ENCODE results near the gene MAP3K14.
"Not testable (repeated sequence)": the region's sequence is repeated elsewhere in the genome, so short reads cannot be mapped to it uniquely, and the experiment has no call there.

Gene MAP3K14

DNA sequence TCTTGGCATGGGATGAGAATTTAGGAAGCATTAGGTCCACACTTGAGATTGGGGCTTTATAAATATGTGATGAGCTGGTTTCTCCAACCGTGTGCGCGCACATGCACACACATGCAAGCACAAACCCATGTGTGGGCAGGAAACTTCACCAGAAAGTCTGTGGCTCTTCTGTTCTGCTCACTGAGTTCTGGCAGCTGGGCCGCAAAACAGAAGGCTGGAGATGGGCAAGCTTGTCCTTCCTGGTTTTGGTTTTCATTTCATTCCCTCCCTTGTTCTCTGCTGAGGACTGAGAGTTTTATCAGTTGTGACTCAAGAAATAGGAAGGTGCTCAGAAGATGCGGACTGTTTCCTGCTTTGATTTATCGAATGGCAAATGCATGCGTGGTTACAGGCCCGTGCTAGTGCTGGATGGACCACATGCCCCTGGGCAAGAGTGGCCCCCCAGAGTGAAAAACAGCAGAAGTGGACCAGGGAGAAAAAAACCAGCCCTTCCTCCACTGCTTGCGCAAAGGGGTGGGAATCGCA lies 14.1 kb downstream of the MAP3K14 start:
- no peak overlapping the region for H3K4me3 ChIP-seq (ENCODE audit: low read depth, low read length)
- peak; percentile 73 for DNase-seq (ENCODE audit: low read depth, low spot score)
- TF ChIP-seq, protein P1, sequence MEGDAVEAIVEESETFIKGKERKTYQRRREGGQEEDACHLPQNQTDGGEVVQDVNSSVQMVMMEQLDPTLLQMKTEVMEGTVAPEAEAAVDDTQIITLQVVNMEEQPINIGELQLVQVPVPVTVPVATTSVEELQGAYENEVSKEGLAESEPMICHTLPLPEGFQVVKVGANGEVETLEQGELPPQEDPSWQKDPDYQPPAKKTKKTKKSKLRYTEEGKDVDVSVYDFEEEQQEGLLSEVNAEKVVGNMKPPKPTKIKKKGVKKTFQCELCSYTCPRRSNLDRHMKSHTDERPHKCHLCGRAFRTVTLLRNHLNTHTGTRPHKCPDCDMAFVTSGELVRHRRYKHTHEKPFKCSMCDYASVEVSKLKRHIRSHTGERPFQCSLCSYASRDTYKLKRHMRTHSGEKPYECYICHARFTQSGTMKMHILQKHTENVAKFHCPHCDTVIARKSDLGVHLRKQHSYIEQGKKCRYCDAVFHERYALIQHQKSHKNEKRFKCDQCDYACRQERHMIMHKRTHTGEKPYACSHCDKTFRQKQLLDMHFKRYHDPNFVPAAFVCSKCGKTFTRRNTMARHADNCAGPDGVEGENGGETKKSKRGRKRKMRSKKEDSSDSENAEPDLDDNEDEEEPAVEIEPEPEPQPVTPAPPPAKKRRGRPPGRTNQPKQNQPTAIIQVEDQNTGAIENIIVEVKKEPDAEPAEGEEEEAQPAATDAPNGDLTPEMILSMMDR (IDR thresholded peaks at IDR 0.05; ENCODE audit: low read depth, low read length): no peak
- in situ Hi-C loops (cut with HindIII; ENCODE audit: low sequenced_read_pairs): no loop called here

DNA sequence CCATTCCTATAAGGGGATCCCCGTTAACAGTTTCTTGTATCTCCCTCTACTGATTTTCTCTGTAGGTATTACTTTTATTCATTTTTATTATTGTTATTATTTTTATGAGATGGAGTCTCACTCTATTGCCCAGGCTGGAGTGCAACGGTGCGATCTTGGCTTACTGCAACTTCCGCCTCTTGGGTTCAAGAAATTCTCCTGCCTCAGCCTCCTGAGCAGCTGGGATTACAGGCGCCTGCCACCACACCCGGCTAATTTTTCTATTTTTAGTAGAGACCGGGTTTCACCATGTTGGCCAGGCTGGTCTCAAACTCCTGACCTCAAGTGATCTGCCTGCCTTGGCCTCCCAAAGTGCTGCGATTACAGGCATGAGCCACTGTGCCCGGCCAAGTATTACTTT lies 14.6 kb downstream of the MAP3K14 start:
- H3K4me3 ChIP-seq (ENCODE audit: low read depth, low read length); in situ Hi-C loops (cut with HindIII; ENCODE audit: low sequenced_read_pairs); DNase-seq (ENCODE audit: low read depth, low spot score): not testable (repeated sequence)

DNA sequence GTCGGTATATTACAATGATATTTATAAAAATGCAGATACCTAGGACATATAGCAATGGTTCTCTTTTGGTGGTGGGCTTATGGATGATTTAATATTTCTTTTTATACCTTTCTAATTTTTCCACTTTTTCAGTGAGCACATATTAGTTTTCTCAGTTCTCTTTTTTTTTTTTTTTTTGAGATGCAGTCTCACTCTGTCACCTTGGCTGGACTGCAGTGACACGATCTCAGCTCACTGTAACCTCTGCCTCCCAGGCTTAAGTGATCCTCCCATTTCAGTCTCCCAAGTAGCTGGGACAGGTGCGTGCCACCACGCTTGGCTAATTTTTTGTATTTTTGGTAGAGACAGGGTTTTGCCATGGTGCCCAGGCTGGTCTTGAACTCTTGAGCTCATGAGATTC lies 15.1 kb downstream of the MAP3K14 start:
- in situ Hi-C loops (cut with HindIII; ENCODE audit: low sequenced_read_pairs): no loop called here
- TF ChIP-seq, protein P1 (IDR thresholded peaks at IDR 0.05; ENCODE audit: low read depth, low read length): no peak

DNA sequence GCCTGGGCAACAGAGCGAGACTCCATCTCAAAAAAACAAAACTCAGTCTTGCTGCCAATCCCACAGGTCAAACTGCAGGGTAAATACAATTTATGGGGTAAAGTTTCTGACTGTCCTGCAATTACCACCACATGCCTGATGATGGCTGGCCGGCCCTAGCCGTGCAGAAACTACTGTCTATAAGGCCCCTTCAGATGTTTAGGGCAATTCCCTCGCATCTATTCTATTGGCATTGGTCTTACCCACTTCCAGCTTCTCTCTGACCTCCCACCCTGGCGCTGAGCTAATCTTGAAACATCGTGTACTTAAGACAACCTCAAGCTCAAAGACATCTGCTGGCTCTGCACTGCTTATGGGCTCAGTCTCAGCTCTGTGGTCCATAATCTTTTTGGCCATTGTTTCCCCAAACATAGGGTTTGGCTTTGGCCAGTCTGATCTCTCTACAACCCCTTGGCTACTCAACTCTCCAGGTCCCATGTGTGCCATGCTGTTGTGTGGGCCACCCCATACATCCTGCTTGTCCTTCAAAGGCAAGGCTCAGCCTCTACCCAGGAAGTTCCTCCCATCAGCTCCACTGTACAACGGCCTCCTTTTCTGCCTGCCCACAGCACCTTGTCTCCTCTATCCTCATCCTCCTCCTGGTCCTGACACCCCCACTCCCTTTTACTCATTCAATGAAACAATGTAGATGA lies 16.6 kb downstream of the MAP3K14 start:
- no peak overlapping the region for H3K4me3 ChIP-seq (ENCODE audit: low read depth, low read length)
- DNase-seq (ENCODE audit: low read depth, low spot score): no peak
- in situ Hi-C loops (cut with HindIII; ENCODE audit: low sequenced_read_pairs): no loop called here
- TF ChIP-seq, protein P1 (IDR thresholded peaks at IDR 0.05; ENCODE audit: low read depth, low read length): no peak

More for the DNA sequence above, 15.1 kb downstream of the MAP3K14 start:
- DNase-seq (ENCODE audit: low read depth, low spot score): no peak
- no peak overlapping the region for H3K4me3 ChIP-seq (ENCODE audit: low read depth, low read length)

GRCh38 chr17:45299361-45299760 lies 17.5 kb downstream of the MAP3K14 start:
- TF ChIP-seq, protein P1 (IDR thresholded peaks at IDR 0.05; ENCODE audit: low read depth, low read length): no peak
- no peak for DNase-seq (ENCODE audit: low read depth, low spot score)
- in situ Hi-C loops (cut with HindIII; ENCODE audit: low sequenced_read_pairs): no loop called here
- no peak overlapping the region for H3K4me3 ChIP-seq (ENCODE audit: low read depth, low read length)

GRCh38 chr17:45298546-45299285 lies 18.1 kb downstream of the MAP3K14 start:
- TF ChIP-seq, protein P1 (IDR thresholded peaks at IDR 0.05; ENCODE audit: low read depth, low read length): no peak
- DNase-seq (ENCODE audit: low read depth, low spot score): no peak
- no peak overlapping the region for H3K4me3 ChIP-seq (ENCODE audit: low read depth, low read length)
- in situ Hi-C loops (cut with HindIII; ENCODE audit: low sequenced_read_pairs): no loop called here

GRCh38 chr17:45296833-45297124 lies 20.0 kb downstream of the MAP3K14 start:
- in situ Hi-C loops (cut with HindIII; ENCODE audit: low sequenced_read_pairs): no loop called here
- DNase-seq (ENCODE audit: low read depth, low spot score): no peak
- TF ChIP-seq, protein P1 (IDR thresholded peaks at IDR 0.05; ENCODE audit: low read depth, low read length): no peak
- no peak overlapping the region for H3K4me3 ChIP-seq (ENCODE audit: low read depth, low read length)
